Tibial nerve (tissue), 4 donors: ENCODE measurements around the gene SEC23A. TPM values are rescaled to one million over a fixed set of nuclear protein-coding genes. Genes with fewer than 3 reads are reported as not detected.
"Not testable (repeated sequence)": the region's sequence is repeated elsewhere in the genome, so short reads cannot be mapped to it uniquely, and the experiment has no call there.

ENCODE experiments used
- DNase-seq, 2 donors: peaks; one replicate each; pipeline ENCODE4 v3.0.0-alpha.2; 2019; ENCODE audit warnings: low spot score in 2 of 2
- H3K27ac ChIP-seq, 4 donors: fragments of 200-600 bp; sonication (generic) in 3 of 4; one replicate each; pipeline ENCODE4 v1.5.1; 2017 to 2019; ENCODE audit warnings: mild to moderate bottlenecking in 1 of 4
- H3K27me3 ChIP-seq, 2 donors: fragments of 200-600 bp; sonication (generic) in 1 of 2; one replicate each; pipeline versions ENCODE4 v1.5.1 to v1.6.0; 2017 to 2019
- H3K36me3 ChIP-seq, 3 donors: fragments of 200-600 bp; sonication (generic); one replicate each; pipeline ENCODE4 v1.5.1; 2018 to 2019
- H3K4me1 ChIP-seq, 4 donors: fragments of 200-600 bp; sonication (generic) in 3 of 4; one replicate each; pipeline ENCODE4 v1.5.1; 2017 to 2019
- H3K4me3 ChIP-seq, 4 donors: fragments of 200-600 bp; sonication (generic) in 3 of 4; one replicate each; pipeline ENCODE4 v1.5.1; 2017 to 2019; ENCODE audit warnings: mild to moderate bottlenecking in 1 of 4, moderate library complexity in 1 of 4
- H3K9me3 ChIP-seq, 4 donors: fragments of 200-600 bp; sonication (generic) in 3 of 4; one replicate each; pipeline ENCODE4 v1.5.1; 2017 to 2019
- EP300 ChIP-seq, 2 donors: sonication (generic); formaldehyde crosslinking; IDR thresholded peaks; one replicate each; pipeline ENCODE4 v1.6.1; 2017; ENCODE audit warnings: antibody characterized with exemption in 2 of 2, mild to moderate bottlenecking in 1 of 2
- POLR2A ChIP-seq, 2 donors: fragments of 450-650 bp; IDR thresholded peaks; one replicate each; pipeline ENCODE4 v1.6.1; 2017; ENCODE audit warnings: antibody characterized with exemption in 2 of 2, mild to moderate bottlenecking in 2 of 2, moderate library complexity in 2 of 2
- WGBS, 2 donors: methylation state at CpG; one replicate each; pipeline ENCODE4 v1.1.5; 2018; 5-methylcytosine and 5-hydroxymethylcytosine counted together
- total RNA-seq, 4 donors: library from RNA; depleted of rRNA; stranded (reverse); fragments of >200 nt; gene quantifications; one replicate each; pipeline ENCODE4 v1.1.0, GENCODE V29; 2016
- TF ChIP-seq, protein P1 (sequence below), 5 experiments: fragments of 200-600 bp in 3 of 5; fragments of 450-650 bp in 2 of 5; sonication (generic) in 3 of 5; IDR thresholded peaks; one replicate each; pipeline ENCODE4 v1.5.1; 2016 to 2019; ENCODE audit warnings: antibody characterized with exemption in 5 of 5, mild to moderate bottlenecking in 3 of 5, moderate library complexity in 2 of 5

Gene SEC23A
- total RNA-seq, 4 donors from 2014 or later: 64.0 to 118 (median 91.9) TPM

- 96 to 97% methylated on average over 1 of the region's 1 CpG for WGBS, 2 donors
- no peaks in the 10 kb centered on the region for H3K9me3 ChIP-seq
- no peak for DNase-seq
- no peak overlapping the region for H3K4me3 ChIP-seq
- H3K36me3 ChIP-seq: peaks cover 0 to 95% (median 3%) of the 10 kb centered on the region in 3 donors
- TF ChIP-seq EP300 (IDR thresholded peaks at IDR 0.05) (no peak), POLR2A (IDR thresholded peaks at IDR 0.05) (no peak)
- TF ChIP-seq, protein P1, sequence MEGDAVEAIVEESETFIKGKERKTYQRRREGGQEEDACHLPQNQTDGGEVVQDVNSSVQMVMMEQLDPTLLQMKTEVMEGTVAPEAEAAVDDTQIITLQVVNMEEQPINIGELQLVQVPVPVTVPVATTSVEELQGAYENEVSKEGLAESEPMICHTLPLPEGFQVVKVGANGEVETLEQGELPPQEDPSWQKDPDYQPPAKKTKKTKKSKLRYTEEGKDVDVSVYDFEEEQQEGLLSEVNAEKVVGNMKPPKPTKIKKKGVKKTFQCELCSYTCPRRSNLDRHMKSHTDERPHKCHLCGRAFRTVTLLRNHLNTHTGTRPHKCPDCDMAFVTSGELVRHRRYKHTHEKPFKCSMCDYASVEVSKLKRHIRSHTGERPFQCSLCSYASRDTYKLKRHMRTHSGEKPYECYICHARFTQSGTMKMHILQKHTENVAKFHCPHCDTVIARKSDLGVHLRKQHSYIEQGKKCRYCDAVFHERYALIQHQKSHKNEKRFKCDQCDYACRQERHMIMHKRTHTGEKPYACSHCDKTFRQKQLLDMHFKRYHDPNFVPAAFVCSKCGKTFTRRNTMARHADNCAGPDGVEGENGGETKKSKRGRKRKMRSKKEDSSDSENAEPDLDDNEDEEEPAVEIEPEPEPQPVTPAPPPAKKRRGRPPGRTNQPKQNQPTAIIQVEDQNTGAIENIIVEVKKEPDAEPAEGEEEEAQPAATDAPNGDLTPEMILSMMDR (IDR thresholded peaks at IDR 0.05): no peak
- no peaks in the 10 kb centered on the region for H3K27me3 ChIP-seq
- H3K4me1 ChIP-seq: no peaks in the 10 kb centered on the region
- H3K27ac ChIP-seq: no peak overlapping the region
Observed at GRCh38 chr14:39138440-39138839, 35.4 kb upstream of the SEC23A start.

- WGBS, 2 donors: 93 to 97% methylated on average over 8 of the region's 8 CpGs
- not testable (repeated sequence) for H3K4me1 ChIP-seq, H3K27ac ChIP-seq, H3K4me3 ChIP-seq, H3K9me3 ChIP-seq, H3K27me3 ChIP-seq, DNase-seq
- H3K36me3 ChIP-seq: peaks cover 0 to 92% (median 3%) of the 10 kb centered on the region in 3 donors
Observed at GRCh38 chr14:39137835-39138234, 34.8 kb upstream of the SEC23A start.

- Histone ChIP-seq H3K27me3 (no peaks in the 10 kb centered on the region), H3K36me3 (peaks cover 0 to 94% (median 2%) of the 10 kb centered on the region in 3 donors)
- 77 to 86% methylated on average over 3 of the region's 3 CpGs for WGBS, 2 donors
Observed at GRCh38 chr14:39122330-39123138, 19.5 kb upstream of the SEC23A start.

GRCh38 chr14:39114073-39114838 lies 11.2 kb upstream of the SEC23A start, which contains the start of gene GEMIN2:
Gene GEMIN2 (plus strand): TSS chr14:39114323. CDS start chr14:39114339, 16 bp downstream.
- Histone ChIP-seq H3K4me1 (peaks cover 0 to 16% (median 0%) of the 10 kb centered on the region in 4 donors), H3K4me3 (peak within 1 kb of the TSS; percentile 65 to 80 (median 78)), H3K27ac (peak within 1 kb of the TSS; percentile 37 to 88 (median 82)), H3K27me3 (no peaks in the 10 kb centered on the region), H3K9me3 (no peaks in the 10 kb centered on the region), H3K36me3 (peaks cover 0 to 18% (median 2%) of the 10 kb centered on the region in 3 donors)
- TF ChIP-seq, protein P1 (IDR thresholded peaks at IDR 0.05): no peak
- TF ChIP-seq POLR2A (IDR thresholded peaks at IDR 0.05) (peak in 1 of 2 donors; percentile 49), EP300 (IDR thresholded peaks at IDR 0.05) (peak; percentile 86 to 89)
- DNase-seq: peak; percentile 85 to 91
- 1% methylated on average over 25 to 40 of the region's 40 CpGs for WGBS, 2 donors

More at GRCh38 chr14:39122330-39123138, 19.5 kb upstream of the SEC23A start:
- no peak for TF ChIP-seq EP300 (IDR thresholded peaks at IDR 0.05)
- TF ChIP-seq, protein P1 (IDR thresholded peaks at IDR 0.05): no peak
- TF ChIP-seq POLR2A (IDR thresholded peaks at IDR 0.05): no peak
- H3K4me3 ChIP-seq: no peak overlapping the region
- no peak overlapping the region for H3K27ac ChIP-seq
- DNase-seq: no peak
- H3K9me3 ChIP-seq: no peaks in the 10 kb centered on the region
- no peaks in the 10 kb centered on the region for H3K4me1 ChIP-seq

DNA sequence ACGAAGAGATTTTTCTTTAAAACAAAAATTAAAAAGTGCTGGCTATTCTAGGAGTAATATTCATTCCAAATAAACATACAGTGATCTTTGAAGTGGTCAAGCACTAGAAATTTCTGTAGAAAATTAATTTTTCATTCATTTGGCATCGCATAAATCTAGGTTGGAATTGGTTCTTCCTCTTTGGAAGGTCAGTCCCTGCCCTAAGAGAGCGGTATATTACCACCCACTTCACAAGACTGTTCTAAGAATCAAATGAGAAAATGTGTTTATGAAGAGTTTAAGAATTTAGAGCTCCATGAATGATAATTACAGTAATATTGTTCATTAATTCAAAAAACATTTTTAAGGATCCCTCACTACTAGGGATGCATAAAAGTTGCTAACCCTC lies 10.6 kb upstream of the SEC23A start:
- H3K4me3 ChIP-seq: peak overlapping the region; percentile 65 to 80 (median 78)

More for the DNA sequence above, 10.6 kb upstream of the SEC23A start:
- WGBS, 2 donors: 67 to 70% methylated on average over 3 of the region's 3 CpGs
- Histone ChIP-seq H3K27me3 (no peaks in the 10 kb centered on the region), H3K4me1 (peaks cover 0 to 16% (median 0%) of the 10 kb centered on the region in 4 donors), H3K27ac (peak overlapping the region; percentile 37 to 88 (median 82)), H3K36me3 (peaks cover 0 to 12% (median 0%) of the 10 kb centered on the region in 3 donors), H3K9me3 (no peaks in the 10 kb centered on the region)
- no peak for TF ChIP-seq EP300 (IDR thresholded peaks at IDR 0.05)
- TF ChIP-seq, protein P1 (IDR thresholded peaks at IDR 0.05): no peak
- no peak for TF ChIP-seq POLR2A (IDR thresholded peaks at IDR 0.05)
- DNase-seq: no peak
